Measurements from ENCODE around the gene MEGF10. TPM values are rescaled to one million over a fixed set of nuclear protein-coding genes. Genes with fewer than 3 reads are reported as not detected.

The MEGF10 gene
- total and polyA plus RNA-seq, 12 donors, result 0.94 to 45.1 (median 9.1) TPM

GRCh38 chr5:127399068-127399467 lies 108.5 kb downstream of the MEGF10 start:
- intact Hi-C loops (cut with DNase I), result no loop called here
- H3K9me3 ChIP-seq (replicated peaks in 1 of 3), result no peaks in the 10 kb centered on the region
- H3K4me3 ChIP-seq, result no peak overlapping the region
- 28 to 80% (median 77%) methylated on average over 1 of the region's 1 CpG for WGBS, 4 donors
- DNase-seq, result no peak
- no peaks in the 10 kb centered on the region for H3K36me3 ChIP-seq (replicated peaks in 1 of 2)
- H3K27me3 ChIP-seq, result no peaks in the 10 kb centered on the region
- TF ChIP-seq POLR2A (IDR thresholded peaks at IDR 0.05), result no peak
- no peak for TF ChIP-seq CTCF (IDR thresholded peaks at IDR 0.05)
- no peak overlapping the region for H3K27ac ChIP-seq
- H3K4me1 ChIP-seq (replicated peaks in 1 of 2), result no peaks in the 10 kb centered on the region

- DNase-seq, result no peak
- Histone ChIP-seq H3K4me3 (no peak overlapping the region), H3K27ac (no peak overlapping the region), H3K9me3 (replicated peaks in 1 of 3) (no peaks in the 10 kb centered on the region), H3K36me3 (replicated peaks in 1 of 2) (no peaks in the 10 kb centered on the region), H3K4me1 (replicated peaks in 1 of 2) (no peaks in the 10 kb centered on the region), H3K27me3 (no peaks in the 10 kb centered on the region)
- WGBS, 4 donors, result 56 to 75% (median 62%) methylated on average over 1 of the region's 1 CpG
- intact Hi-C loops (cut with DNase I), result no loop called here
- TF ChIP-seq CTCF (IDR thresholded peaks at IDR 0.05) (no peak), POLR2A (IDR thresholded peaks at IDR 0.05) (no peak)
Measured at GRCh38 chr5:127400539-127400938, 109.9 kb downstream of the MEGF10 start.

- H3K27me3 ChIP-seq, result no peaks in the 10 kb centered on the region
- no peak for DNase-seq
- no peak overlapping the region for H3K27ac ChIP-seq
- H3K9me3 ChIP-seq (replicated peaks in 1 of 3), result no peaks in the 10 kb centered on the region
- WGBS, 4 donors, result 74 to 82% (median 78%) methylated on average over 5 of the region's 5 CpGs
- no peaks in the 10 kb centered on the region for H3K4me1 ChIP-seq (replicated peaks in 1 of 2)
- no peak overlapping the region for H3K4me3 ChIP-seq
- TF ChIP-seq POLR2A (IDR thresholded peaks at IDR 0.05) (no peak), CTCF (IDR thresholded peaks at IDR 0.05) (no peak)
- intact Hi-C loops (cut with DNase I), result no loop called here
- no peaks in the 10 kb centered on the region for H3K36me3 ChIP-seq (replicated peaks in 1 of 2)
Measured at GRCh38 chr5:127400946-127401670, 110.5 kb downstream of the MEGF10 start.

- H3K27me3 ChIP-seq, result no peaks in the 10 kb centered on the region
- H3K4me1 ChIP-seq (replicated peaks in 1 of 2), result no peaks in the 10 kb centered on the region
- TF ChIP-seq POLR2A (IDR thresholded peaks at IDR 0.05) (no peak), CTCF (IDR thresholded peaks at IDR 0.05) (no peak)
- no peak overlapping the region for H3K4me3 ChIP-seq
- no peak overlapping the region for H3K27ac ChIP-seq
- DNase-seq, result no peak
- no peaks in the 10 kb centered on the region for H3K9me3 ChIP-seq (replicated peaks in 1 of 3)
- 82 to 89% (median 86%) methylated on average over 5 of the region's 5 CpGs for WGBS, 4 donors
- no peaks in the 10 kb centered on the region for H3K36me3 ChIP-seq (replicated peaks in 1 of 2)
- intact Hi-C loops (cut with DNase I), result no loop called here
Measured at GRCh38 chr5:127402361-127402760, 111.8 kb downstream of the MEGF10 start.
